Measurements from ENCODE around the gene PI4KA.
"Not testable (repeated sequence)": the region's sequence is repeated elsewhere in the genome, so short reads cannot be mapped to it uniquely, and the experiment has no call there.

DNA sequence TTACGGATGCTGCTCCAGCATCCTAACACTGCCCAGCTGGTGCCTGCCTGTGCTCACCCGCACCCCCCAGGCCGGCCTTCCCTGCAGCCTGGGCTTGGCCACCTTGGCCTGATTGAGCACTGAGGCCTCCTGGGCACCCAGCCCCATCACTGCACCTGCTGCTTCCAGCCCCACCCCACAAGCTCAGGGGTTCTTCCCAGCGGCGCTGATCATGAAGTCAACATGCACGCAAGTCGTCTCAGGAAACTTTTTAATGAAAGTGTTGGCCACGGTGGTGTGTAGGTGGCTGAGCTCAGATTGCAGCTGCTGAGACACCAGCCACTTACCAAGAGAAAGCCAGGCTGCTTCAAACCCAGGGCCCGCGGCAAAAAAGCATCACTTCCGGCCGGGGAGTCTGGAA is 163.4 kb downstream of the PI4KA start:
- not testable (repeated sequence) for TF ChIP-seq GABPA (IDR thresholded peaks at IDR 0.05 in 1 of 2, conservative IDR thresholded peaks at IDR 0.05 in 1 of 2); HNF4A (conservative IDR thresholded peaks at IDR 0.05); YY1 (IDR thresholded peaks at IDR 0.05); RXRA (IDR thresholded peaks at IDR 0.05); TAF1 (conservative IDR thresholded peaks at IDR 0.05); SP1 (IDR thresholded peaks at IDR 0.05); RAD21 (IDR thresholded peaks at IDR 0.05)
- TF ChIP-seq, protein P1, sequence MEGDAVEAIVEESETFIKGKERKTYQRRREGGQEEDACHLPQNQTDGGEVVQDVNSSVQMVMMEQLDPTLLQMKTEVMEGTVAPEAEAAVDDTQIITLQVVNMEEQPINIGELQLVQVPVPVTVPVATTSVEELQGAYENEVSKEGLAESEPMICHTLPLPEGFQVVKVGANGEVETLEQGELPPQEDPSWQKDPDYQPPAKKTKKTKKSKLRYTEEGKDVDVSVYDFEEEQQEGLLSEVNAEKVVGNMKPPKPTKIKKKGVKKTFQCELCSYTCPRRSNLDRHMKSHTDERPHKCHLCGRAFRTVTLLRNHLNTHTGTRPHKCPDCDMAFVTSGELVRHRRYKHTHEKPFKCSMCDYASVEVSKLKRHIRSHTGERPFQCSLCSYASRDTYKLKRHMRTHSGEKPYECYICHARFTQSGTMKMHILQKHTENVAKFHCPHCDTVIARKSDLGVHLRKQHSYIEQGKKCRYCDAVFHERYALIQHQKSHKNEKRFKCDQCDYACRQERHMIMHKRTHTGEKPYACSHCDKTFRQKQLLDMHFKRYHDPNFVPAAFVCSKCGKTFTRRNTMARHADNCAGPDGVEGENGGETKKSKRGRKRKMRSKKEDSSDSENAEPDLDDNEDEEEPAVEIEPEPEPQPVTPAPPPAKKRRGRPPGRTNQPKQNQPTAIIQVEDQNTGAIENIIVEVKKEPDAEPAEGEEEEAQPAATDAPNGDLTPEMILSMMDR (IDR thresholded peaks at IDR 0.05; ENCODE audit: low read depth, low read length, missing input control): not testable (repeated sequence)
- TF ChIP-seq, protein P2, sequence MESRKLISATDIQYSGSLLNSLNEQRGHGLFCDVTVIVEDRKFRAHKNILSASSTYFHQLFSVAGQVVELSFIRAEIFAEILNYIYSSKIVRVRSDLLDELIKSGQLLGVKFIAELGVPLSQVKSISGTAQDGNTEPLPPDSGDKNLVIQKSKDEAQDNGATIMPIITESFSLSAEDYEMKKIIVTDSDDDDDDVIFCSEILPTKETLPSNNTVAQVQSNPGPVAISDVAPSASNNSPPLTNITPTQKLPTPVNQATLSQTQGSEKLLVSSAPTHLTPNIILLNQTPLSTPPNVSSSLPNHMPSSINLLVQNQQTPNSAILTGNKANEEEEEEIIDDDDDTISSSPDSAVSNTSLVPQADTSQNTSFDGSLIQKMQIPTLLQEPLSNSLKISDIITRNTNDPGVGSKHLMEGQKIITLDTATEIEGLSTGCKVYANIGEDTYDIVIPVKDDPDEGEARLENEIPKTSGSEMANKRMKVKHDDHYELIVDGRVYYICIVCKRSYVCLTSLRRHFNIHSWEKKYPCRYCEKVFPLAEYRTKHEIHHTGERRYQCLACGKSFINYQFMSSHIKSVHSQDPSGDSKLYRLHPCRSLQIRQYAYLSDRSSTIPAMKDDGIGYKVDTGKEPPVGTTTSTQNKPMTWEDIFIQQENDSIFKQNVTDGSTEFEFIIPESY (IDR thresholded peaks at IDR 0.05): not testable (repeated sequence)
- TF ChIP-seq, protein P3, sequence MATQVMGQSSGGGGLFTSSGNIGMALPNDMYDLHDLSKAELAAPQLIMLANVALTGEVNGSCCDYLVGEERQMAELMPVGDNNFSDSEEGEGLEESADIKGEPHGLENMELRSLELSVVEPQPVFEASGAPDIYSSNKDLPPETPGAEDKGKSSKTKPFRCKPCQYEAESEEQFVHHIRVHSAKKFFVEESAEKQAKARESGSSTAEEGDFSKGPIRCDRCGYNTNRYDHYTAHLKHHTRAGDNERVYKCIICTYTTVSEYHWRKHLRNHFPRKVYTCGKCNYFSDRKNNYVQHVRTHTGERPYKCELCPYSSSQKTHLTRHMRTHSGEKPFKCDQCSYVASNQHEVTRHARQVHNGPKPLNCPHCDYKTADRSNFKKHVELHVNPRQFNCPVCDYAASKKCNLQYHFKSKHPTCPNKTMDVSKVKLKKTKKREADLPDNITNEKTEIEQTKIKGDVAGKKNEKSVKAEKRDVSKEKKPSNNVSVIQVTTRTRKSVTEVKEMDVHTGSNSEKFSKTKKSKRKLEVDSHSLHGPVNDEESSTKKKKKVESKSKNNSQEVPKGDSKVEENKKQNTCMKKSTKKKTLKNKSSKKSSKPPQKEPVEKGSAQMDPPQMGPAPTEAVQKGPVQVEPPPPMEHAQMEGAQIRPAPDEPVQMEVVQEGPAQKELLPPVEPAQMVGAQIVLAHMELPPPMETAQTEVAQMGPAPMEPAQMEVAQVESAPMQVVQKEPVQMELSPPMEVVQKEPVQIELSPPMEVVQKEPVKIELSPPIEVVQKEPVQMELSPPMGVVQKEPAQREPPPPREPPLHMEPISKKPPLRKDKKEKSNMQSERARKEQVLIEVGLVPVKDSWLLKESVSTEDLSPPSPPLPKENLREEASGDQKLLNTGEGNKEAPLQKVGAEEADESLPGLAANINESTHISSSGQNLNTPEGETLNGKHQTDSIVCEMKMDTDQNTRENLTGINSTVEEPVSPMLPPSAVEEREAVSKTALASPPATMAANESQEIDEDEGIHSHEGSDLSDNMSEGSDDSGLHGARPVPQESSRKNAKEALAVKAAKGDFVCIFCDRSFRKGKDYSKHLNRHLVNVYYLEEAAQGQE (IDR thresholded peaks at IDR 0.05): not testable (repeated sequence)
- TF ChIP-seq, protein P4, sequence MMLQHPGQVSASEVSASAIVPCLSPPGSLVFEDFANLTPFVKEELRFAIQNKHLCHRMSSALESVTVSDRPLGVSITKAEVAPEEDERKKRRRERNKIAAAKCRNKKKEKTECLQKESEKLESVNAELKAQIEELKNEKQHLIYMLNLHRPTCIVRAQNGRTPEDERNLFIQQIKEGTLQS (IDR thresholded peaks at IDR 0.05): not testable (repeated sequence)

Measured in liver (tissue), 3 donors.